ENCODE data around the gene TPRX1.
"Not testable (repeated sequence)": the region's sequence is repeated elsewhere in the genome, so short reads cannot be mapped to it uniquely, and the experiment has no call there.

Gene TPRX1

DNA sequence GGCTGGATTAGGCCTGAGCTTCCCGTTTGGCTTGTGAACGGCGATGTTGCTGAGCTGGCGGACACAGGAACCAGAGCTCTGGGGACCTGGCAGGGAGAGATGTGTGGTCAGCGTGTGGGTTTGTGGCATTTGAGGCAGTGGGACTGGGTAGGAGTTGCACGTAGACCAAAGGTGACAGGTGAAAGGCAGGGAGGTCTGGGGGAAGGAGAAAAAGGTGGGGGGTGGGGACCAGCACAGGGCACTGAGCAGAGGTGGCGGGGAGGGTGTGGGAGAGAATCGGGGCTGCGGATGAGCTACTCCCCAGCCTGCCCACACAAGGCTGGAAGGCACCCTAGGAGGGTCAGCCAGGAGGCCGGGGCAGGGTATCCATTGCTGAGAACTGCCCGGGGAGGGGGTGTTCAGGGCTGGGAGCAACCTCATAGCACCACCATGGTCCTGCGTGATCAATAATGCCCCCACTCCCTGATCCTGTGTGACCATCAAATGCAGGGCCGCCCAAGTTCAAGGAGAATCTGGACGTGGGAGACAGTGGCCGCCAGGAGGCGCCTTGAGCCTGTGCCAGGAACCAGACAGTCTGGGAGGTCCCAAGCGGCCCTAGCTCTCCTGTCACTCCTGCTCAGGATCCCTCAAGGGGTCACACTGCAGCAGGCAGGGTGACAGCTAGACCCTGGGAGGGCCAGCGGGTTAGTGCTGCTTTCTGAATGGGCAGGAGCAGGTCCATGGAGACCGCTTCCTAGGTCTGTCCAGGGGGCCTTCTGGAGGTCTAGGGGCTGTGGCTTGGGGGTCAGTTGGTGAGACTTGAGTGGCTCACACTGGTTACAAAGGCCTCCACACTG lies 38.6 kb downstream of the TPRX1 start:
- peak; percentile 38 for DNase-seq

- DNase-seq, result not testable (repeated sequence)
Measured at GRCh38 chr19:47764705-47765104, 39.6 kb downstream of the TPRX1 start.

DNA sequence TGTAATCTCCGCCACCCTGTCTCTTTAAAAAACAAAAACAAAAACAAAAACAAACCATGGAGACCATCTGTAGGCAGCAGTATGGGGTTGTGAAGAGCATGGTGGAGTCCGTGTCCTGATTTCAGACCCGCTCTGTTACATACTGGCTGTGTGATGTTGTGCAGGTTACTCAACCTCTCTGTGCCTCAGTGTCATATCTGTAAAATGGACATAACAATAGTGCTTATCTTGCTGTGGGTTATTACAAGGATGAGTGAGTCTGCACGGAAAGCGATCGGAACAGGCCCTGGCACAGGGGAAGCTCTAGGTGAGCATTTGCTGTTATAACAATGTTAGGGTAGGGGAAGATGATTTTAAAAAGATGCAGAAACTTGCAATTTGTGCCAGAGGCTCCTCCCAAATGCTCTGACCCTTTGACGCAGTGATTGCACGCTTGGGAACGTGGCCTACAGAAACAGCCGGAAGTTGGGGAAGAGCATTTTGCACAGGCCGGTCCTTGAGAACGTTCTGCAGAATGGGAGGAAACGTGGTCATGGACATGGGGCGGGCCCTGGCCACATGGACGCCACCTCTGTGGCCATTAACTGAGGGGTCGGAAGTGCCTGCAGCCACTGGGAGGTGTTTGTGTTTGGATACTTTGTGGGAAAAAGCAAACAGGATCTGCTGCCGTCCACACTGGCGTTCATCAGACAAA lies 41.6 kb downstream of the TPRX1 start:
- DNase-seq, result no peak

- DNase-seq, result no peak
Measured at GRCh38 chr19:47762151-47762550, 42.2 kb downstream of the TPRX1 start.

DNA sequence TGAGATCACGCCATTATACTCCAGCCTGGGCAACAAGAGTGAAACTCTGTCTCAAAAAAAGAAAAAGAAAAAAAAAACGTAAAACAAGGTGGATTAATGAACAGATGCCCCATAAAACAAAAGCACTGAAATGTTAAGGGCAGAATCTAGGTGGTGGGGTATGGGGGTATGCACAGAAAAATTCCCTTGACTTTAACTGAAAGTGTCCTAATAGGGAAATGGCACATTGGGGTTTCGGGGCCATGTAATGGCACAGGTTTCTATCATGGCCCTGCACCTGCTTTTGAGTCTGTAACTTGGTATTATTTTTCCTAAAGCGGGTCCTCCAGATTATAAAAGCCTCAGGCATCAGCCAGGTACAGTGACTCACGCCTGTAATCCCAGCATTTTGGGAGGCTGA lies 42.8 kb downstream of the TPRX1 start:
- DNase-seq, result no peak

DNA sequence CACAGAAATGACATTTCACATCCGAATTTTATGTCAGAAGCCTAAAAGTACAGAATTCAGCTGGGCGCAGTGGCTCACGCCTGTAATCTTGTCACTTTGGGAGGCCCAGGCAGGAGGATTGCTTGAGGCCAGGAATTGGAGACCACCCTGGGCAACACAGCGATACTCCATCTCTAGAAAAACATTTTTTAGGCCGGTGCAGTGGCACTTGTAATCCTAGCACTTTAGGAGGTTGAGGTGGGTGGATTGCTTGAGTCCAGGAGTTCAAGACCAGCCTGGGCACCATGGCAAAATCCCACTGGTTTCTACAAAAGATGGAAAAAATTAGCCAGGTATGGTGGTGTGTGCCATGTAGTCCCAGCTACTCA lies 43.7 kb downstream of the TPRX1 start:
- DNase-seq, result no peak

GRCh38 chr19:47758443-47758804 lies 45.9 kb downstream of the TPRX1 start:
- DNase-seq, result no peak

- no peak for DNase-seq
Measured at GRCh38 chr19:47757617-47758442, 46.5 kb downstream of the TPRX1 start.

GRCh38 chr19:47756953-47757608 lies 47.3 kb downstream of the TPRX1 start:
- no peak for DNase-seq

GRCh38 chr19:47756627-47756929 lies 47.8 kb downstream of the TPRX1 start:
- no peak for DNase-seq

- DNase-seq, result no peak
Measured at GRCh38 chr19:47755762-47756626, 48.4 kb downstream of the TPRX1 start.

DNA sequence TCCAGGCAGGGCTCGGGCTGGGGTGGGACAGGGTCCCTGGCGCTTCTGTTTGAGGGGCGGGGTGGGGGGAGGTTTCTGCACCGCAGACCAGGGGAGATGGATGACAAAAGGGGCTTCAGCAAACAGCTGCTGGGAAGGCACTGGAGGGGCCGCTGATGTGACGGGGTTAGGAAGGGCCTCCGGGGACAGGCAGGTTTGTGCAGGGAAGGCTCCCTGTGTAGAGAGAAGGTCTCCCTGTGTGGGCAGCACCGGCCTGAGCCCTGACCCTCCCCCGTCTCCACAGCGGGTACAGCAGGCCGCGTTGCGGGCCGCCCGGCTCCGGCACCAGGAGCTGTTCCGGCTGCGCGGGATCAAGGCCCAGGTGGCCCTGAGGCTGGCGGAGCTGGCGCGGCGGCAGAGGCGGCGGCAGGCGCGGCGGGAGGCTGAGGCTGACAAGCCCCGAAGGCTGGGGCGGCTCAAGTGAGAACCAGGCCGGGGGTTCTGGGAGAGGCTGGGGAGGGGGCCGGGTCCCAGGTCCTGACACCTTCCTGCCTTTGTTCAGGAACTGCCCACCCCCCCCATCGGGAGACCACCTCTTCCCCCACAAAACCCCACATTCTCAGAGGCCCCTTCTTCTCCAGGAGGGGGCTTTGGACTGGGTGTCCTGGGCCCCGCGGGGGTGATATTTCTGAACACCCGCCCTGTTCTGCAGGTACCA lies 49.1 kb downstream of the TPRX1 start:
- DNase-seq, result no peak

DNA sequence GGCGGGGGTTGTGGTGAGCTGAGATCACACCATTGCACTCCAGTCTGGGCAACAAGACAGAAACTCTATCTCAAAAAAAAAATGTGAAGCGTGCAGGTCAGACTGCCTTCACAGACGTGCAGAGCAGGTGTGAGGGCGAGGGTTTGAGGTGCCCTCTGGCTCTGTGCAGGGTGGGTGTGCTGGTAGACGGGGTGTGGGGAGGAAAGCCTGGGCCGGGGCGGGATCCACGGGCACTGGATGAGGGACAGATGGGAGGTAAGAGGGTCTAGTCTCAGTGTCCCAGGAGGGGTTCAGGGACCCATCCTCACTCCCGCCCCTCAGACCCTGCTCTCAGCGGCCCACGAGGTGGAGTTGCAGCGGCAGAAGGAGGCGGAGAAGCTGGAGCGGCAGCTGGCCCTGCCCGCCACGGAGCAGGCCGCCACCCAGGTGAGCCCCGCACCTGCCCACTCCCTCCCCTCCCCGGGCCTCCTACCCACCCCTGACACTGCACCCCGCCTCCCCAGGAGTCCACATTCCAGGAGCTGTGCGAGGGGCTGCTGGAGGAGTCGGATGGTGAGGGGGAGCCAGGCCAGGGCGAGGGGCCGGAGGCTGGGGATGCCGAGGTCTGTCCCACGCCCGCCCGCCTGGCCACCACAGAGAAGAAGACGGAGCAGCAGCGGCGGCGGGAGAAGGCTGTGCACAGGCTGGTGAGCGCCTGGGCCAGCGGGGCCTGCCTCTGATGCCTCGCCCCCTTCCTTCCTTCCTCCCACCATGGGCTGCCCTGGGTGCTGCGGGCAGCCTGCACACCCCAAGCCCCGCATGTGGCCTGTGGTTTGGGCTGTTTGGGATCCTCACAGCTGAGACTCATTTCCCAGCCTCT lies 49.9 kb downstream of the TPRX1 start:
- no peak for DNase-seq

- no peak for DNase-seq
Measured at GRCh38 chr19:47752440-47753211, 51.7 kb downstream of the TPRX1 start.

Data from fibroblast of skin of right quadriceps (primary cell).